GM23248 (cell line): Measurements from ENCODE around the gene OR2W1.

ENCODE experiments used
- EZH2 ChIP-seq: fragments of 200-600 bp; sonication (generic); IDR thresholded peaks from 2 replicates; pipeline ENCODE4 v1.6.1; 2018; ENCODE audit warnings: antibody characterized with exemption, mild to moderate bottlenecking; ENCODE audit not compliant: insufficient read depth, poor library complexity, severe bottlenecking
- EZH2phosphoT487 ChIP-seq: fragments of 200-600 bp; sonication (generic); IDR thresholded peaks from 2 replicates; pipeline ENCODE4 v1.6.1; 2018; ENCODE audit warnings: antibody characterized with exemption, moderate library complexity, mild to moderate bottlenecking, low read depth; ENCODE audit not compliant: insufficient read depth

GRCh38 chr6:29092957-29093356 lies 48.0 kb upstream of the OR2W1 start:
- no peak for TF ChIP-seq EZH2phosphoT487
- no peak for TF ChIP-seq EZH2
